ENCODE results near the gene ITCH. TPM values are rescaled to one million over a fixed set of nuclear protein-coding genes. Genes with fewer than 3 reads are reported as not detected.

The ITCH gene
- total and polyA plus RNA-seq, 2 of the 8 experiments (the other 6 are each of a cell fraction or from before 2014, with no cell fraction given), result 3.9 to 45.2 TPM

DNA sequence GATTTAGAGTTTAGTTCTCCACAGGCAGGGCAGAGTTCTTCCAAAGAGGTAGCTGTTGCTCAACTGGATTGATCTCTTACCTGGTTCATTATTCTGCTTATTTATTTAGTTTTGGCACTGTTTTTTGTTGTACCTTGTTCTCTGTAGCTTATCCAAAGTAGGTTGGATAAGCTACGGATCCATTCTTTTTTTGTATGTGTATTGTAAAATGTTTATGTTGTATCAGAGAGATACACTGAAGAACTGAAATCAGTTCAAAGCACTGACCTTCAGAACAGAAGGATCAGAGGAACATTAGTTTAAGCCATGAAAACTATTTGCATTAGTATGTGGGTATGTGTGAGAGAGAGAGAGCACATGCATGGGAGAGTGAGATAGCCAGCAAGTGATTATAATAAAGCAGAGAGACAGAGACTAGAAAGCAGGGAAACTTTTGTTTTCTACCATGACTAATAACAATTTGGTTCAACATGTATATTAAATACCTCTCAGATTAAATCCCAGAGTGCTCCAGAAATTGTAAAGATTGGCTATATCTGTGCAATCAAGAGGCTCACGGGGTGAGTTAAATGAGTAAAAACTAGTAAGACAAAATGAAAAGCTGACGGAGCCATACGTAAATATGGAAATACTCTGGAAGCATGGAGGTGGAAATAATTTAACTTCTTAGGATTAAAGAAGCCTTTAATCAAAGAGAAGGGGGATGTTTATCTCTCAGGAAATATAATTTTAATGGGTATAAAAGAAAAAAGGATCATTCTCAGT lies 40.2 kb downstream of the ITCH start (continued):
- TF ChIP-seq ASH2L (IDR thresholded peaks at IDR 0.05; ENCODE audit: low read length) (no peak), TBP (IDR thresholded peaks at IDR 0.05; ENCODE audit: low read depth, low read length) (no peak), POU5F1 (IDR thresholded peaks at IDR 0.05; ENCODE audit: low read depth, low read length) (no peak), FOSL1 (IDR thresholded peaks at IDR 0.05; ENCODE audit: insufficient read depth, low read depth, low read length) (no peak)
- TF ChIP-seq, protein P1, sequence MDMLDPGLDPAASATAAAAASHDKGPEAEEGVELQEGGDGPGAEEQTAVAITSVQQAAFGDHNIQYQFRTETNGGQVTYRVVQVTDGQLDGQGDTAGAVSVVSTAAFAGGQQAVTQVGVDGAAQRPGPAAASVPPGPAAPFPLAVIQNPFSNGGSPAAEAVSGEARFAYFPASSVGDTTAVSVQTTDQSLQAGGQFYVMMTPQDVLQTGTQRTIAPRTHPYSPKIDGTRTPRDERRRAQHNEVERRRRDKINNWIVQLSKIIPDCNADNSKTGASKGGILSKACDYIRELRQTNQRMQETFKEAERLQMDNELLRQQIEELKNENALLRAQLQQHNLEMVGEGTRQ (IDR thresholded peaks at IDR 0.05; ENCODE audit: low read length), result no peak
